Vagina (tissue), 2 donors: ENCODE data around the gene IST1.

Experiments
- POLR2A ChIP-seq, 2 donors: fragments of 450-650 bp; IDR thresholded peaks; one replicate each; pipeline ENCODE4 v1.6.1; 2017; ENCODE audit warnings: antibody characterized with exemption in 2 of 2, mild to moderate bottlenecking in 2 of 2, moderate library complexity in 2 of 2
- POLR2AphosphoS5 ChIP-seq, 2 donors: sonication (generic); formaldehyde crosslinking; IDR thresholded peaks; one replicate each; pipeline ENCODE4 v1.9.0; 2017; ENCODE audit warnings: antibody characterized with exemption in 2 of 2, mild to moderate bottlenecking in 2 of 2, low read depth in 1 of 2; ENCODE audit not compliant: insufficient read depth in 1 of 2
- TF ChIP-seq, protein P1 (sequence below), 3 experiments: fragments of 450-650 bp in 2 of 3; fragments of 200-600 bp in 1 of 3; sonication (generic) in 1 of 3; IDR thresholded peaks; one replicate each; pipeline ENCODE4 v1.5.1; 2017 to 2019; ENCODE audit warnings: antibody characterized with exemption in 3 of 3, mild to moderate bottlenecking in 2 of 3, moderate library complexity in 2 of 3

DNA sequence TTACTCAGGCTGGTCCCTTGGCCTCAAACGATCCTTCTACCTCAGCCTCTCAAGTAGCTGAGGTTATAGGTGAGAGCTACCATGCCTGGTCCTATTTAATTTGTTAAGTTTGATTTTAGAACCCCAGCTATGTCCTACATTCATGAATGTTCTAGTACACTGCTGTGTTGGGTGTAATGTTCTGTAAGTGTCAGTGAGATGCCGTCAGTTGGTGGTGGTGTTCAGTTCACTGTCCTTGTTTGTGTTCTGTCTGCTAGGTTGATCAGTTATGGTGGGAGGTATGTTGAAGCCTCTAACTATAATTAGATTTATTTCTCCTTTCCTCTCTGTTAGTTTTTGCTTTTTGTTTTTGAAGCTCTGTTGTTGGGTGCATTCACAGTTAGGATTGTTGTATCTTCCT lies 8.3 kb downstream of the IST1 start:
- TF ChIP-seq, protein P1, sequence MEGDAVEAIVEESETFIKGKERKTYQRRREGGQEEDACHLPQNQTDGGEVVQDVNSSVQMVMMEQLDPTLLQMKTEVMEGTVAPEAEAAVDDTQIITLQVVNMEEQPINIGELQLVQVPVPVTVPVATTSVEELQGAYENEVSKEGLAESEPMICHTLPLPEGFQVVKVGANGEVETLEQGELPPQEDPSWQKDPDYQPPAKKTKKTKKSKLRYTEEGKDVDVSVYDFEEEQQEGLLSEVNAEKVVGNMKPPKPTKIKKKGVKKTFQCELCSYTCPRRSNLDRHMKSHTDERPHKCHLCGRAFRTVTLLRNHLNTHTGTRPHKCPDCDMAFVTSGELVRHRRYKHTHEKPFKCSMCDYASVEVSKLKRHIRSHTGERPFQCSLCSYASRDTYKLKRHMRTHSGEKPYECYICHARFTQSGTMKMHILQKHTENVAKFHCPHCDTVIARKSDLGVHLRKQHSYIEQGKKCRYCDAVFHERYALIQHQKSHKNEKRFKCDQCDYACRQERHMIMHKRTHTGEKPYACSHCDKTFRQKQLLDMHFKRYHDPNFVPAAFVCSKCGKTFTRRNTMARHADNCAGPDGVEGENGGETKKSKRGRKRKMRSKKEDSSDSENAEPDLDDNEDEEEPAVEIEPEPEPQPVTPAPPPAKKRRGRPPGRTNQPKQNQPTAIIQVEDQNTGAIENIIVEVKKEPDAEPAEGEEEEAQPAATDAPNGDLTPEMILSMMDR (IDR thresholded peaks at IDR 0.05), result no peak
- TF ChIP-seq POLR2AphosphoS5 (IDR thresholded peaks at IDR 0.05; ENCODE audit: insufficient read depth in 1 of 2, low read depth in 1 of 2), result no peak
- TF ChIP-seq POLR2A (IDR thresholded peaks at IDR 0.05), result no peak
